ENCODE results near the gene NFYC.

NFYC gene

GRCh38 chr1:40786995-40787705, 95.6 kb downstream of the NFYC start:
- DNase-seq (ENCODE audit: low spot score) = no peak
- TF ChIP-seq CTCF (IDR thresholded peaks at IDR 0.05; ENCODE audit: extremely low read depth, insufficient read depth, missing control alignments) = no peak
- in situ Hi-C loops (cut with MboI; ENCODE audit: low pct_unique_long_range_greater_than_20kb, low sequenced_read_pairs, unreplicated experiment) = loop anchor here (10.0 kb wide), 1 partner anchor 58 kb away; no protein-coding TSS in a partner anchor

- in situ Hi-C loops (cut with MboI; ENCODE audit: low pct_unique_long_range_greater_than_20kb, low sequenced_read_pairs, unreplicated experiment) = loop anchor here (10.0 kb wide), 1 partner anchor 57 kb away; no protein-coding TSS in a partner anchor
- DNase-seq (ENCODE audit: low spot score) = no peak
Measured at GRCh38 chr1:40787737-40788560, 96.4 kb downstream of the NFYC start.

GRCh38 chr1:40788561-40789341, 97.2 kb downstream of the NFYC start:
- DNase-seq (ENCODE audit: low spot score) = no peak
- no peak for TF ChIP-seq CTCF (IDR thresholded peaks at IDR 0.05; ENCODE audit: extremely low read depth, insufficient read depth, missing control alignments)
- in situ Hi-C loops (cut with MboI; ENCODE audit: low pct_unique_long_range_greater_than_20kb, low sequenced_read_pairs, unreplicated experiment) = loop anchor here (10.0 kb wide), 1 partner anchor 56 kb away; no protein-coding TSS in a partner anchor

More at GRCh38 chr1:40787737-40788560, 96.4 kb downstream of the NFYC start:
- no peak for TF ChIP-seq CTCF (IDR thresholded peaks at IDR 0.05; ENCODE audit: extremely low read depth, insufficient read depth, missing control alignments)

- in situ Hi-C loops (cut with MboI; ENCODE audit: low pct_unique_long_range_greater_than_20kb, low sequenced_read_pairs, unreplicated experiment) = loop anchor here (10.0 kb wide), 1 partner anchor 56 kb away; no protein-coding TSS in a partner anchor
- no peak for TF ChIP-seq CTCF (IDR thresholded peaks at IDR 0.05; ENCODE audit: extremely low read depth, insufficient read depth, missing control alignments)
- no peak for DNase-seq (ENCODE audit: low spot score)
Measured at GRCh38 chr1:40789342-40789598, 97.8 kb downstream of the NFYC start.

GRCh38 chr1:40789661-40790430, 98.3 kb downstream of the NFYC start:
- TF ChIP-seq CTCF (IDR thresholded peaks at IDR 0.05; ENCODE audit: extremely low read depth, insufficient read depth, missing control alignments) = no peak
- DNase-seq (ENCODE audit: low spot score) = no peak
- in situ Hi-C loops (cut with MboI; ENCODE audit: low pct_unique_long_range_greater_than_20kb, low sequenced_read_pairs, unreplicated experiment) = loop anchor here (10.0 kb wide), 1 partner anchor 55 kb away; no protein-coding TSS in a partner anchor

Measured in GM13977 (cell line).